ENCODE data around the gene ISG20L2. TPM values are rescaled to one million over a fixed set of nuclear protein-coding genes. Genes with fewer than 3 reads are reported as not detected.
"Not testable (repeated sequence)": the region's sequence is repeated elsewhere in the genome, so short reads cannot be mapped to it uniquely, and the experiment has no call there.

ISG20L2 gene
- total RNA-seq, 2 experiments from 2014 or later: 40.6 to 44.5 TPM

GRCh38 chr1:156760796-156761104, 32.2 kb upstream of the ISG20L2 start:
- no peak overlapping the region for H3K27ac Mint-ChIP-seq
- ChIA-PET POLR2A (interaction anchor here (0.9 to 1.0 kb wide), 2 partner anchors 18 to 47 kb away, joined by 3 to 4 read pairs; no protein-coding TSS in a partner anchor), CTCF (interaction anchor here (0.9 to 1.3 kb wide), 2 partner anchors 32 to 35 kb away, joined by 3 to 6 read pairs; partner anchors contain the start of genes ISG20L2 and METTL25B)
- TF ChIP-seq CTCF (IDR thresholded peaks at IDR 0.05): no peak
- ATAC-seq (no peak), DNase-seq (no peak)
- no peak overlapping the region for H3K4me3 Mint-ChIP-seq
- no peaks in the 10 kb centered on the region for H3K36me3 Mint-ChIP-seq (ENCODE audit: low read depth)
- intact Hi-C loops (cut with micrococcal nuclease): no loop called here
- no peaks in the 10 kb centered on the region for H3K9me3 Mint-ChIP-seq
- H3K27me3 Mint-ChIP-seq: no peaks in the 10 kb centered on the region
- H3K4me1 Mint-ChIP-seq (ENCODE audit: low read depth): peaks cover 3% of the 10 kb centered on the region

- intact Hi-C loops (cut with micrococcal nuclease): no loop called here
- H3K9me3 Mint-ChIP-seq: no peaks in the 10 kb centered on the region
- no peaks in the 10 kb centered on the region for H3K27me3 Mint-ChIP-seq
- H3K4me3 Mint-ChIP-seq: no peak overlapping the region
- no peak for TF ChIP-seq CTCF (IDR thresholded peaks at IDR 0.05)
- peaks cover 5% of the 10 kb centered on the region for H3K4me1 Mint-ChIP-seq (ENCODE audit: low read depth)
- DNase-seq (no peak), ATAC-seq (no peak)
- no peaks in the 10 kb centered on the region for H3K36me3 Mint-ChIP-seq (ENCODE audit: low read depth)
- POLR2A ChIA-PET: interaction anchor here (0.9 to 1.1 kb wide), 3 partner anchors 10 to 48 kb away, joined by 3 to 4 read pairs (median 3); no protein-coding TSS in a partner anchor
- no peak overlapping the region for H3K27ac Mint-ChIP-seq
- CTCF ChIA-PET: interaction anchor here (0.9 to 1.3 kb wide), 2 partner anchors 32 to 34 kb away, joined by 3 to 6 read pairs; partner anchors contain the start of genes ISG20L2 and METTL25B
Observed at GRCh38 chr1:156760092-156760795, 31.7 kb upstream of the ISG20L2 start.

DNA sequence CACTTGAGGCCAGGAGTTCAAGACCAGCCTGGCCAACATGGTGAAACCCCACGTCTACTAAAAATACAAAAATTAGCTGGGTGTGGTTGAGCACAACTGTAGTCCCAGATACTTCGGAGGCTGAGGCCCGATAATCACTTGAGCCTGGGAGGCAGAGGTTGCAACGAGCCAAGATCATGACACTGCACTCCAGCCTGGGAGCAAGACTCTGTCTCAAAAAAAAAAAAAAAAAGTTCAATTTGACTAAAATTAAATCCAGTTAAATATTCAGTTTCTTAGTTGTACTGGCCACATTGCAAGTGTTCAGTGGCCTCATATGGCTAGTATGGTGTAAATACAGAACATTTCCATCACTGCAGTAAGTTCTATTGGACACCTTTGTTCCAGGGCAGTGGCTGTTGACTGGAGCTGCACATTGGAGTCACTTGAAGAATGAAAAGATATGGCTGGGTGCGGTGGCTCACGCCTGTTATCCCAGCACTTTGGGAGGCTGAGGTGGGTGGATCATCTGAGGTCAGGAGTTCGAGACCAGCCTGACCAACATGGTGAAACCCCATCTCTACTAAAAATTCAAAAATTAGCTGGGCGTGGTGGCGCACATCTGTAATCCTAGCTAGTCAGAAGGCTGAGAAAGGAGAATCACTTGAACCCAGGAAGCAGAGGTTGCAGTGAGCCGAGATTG, 29.1 kb upstream of the ISG20L2 start:
- DNase-seq; H3K27ac Mint-ChIP-seq; POLR2A ChIA-PET; H3K27me3 Mint-ChIP-seq; H3K4me1 Mint-ChIP-seq (ENCODE audit: low read depth); ATAC-seq; H3K4me3 Mint-ChIP-seq; H3K36me3 Mint-ChIP-seq (ENCODE audit: low read depth); H3K9me3 Mint-ChIP-seq: not testable (repeated sequence)
- intact Hi-C loops (cut with micrococcal nuclease): loop anchor here (10.0 kb wide), 1 partner anchor 253 kb away; the partner anchor contains the start of gene MEF2D
- CTCF ChIA-PET: interaction anchor here (1.4 to 3.6 kb wide), 4 partner anchors 12 to 102 kb away, joined by 3 to 23 read pairs (median 4); no protein-coding TSS in a partner anchor

DNA sequence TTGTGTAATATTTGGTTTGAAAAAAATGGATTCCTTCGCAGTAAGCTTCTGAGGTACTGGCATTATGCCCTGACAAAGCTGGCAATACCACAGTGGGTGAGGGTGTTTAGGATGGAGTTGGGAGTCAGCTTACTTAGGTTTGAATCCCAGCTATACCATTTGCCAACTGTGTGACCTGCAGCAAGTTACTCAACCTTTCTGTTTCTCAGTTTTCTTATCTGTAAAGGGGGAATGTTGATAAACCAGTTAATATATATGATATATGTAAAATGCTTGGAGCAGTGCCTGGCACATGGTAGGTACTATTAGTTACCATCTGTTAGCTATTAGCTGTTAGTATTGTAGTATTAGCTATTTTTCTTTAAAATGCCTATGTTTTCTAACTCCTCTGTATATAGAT, 27.8 kb upstream of the ISG20L2 start:
- Mint-ChIP-seq H3K4me1 (ENCODE audit: low read depth) (peaks cover 8% of the 10 kb centered on the region), H3K27ac (no peak overlapping the region), H3K36me3 (ENCODE audit: low read depth) (no peaks in the 10 kb centered on the region), H3K4me3 (no peak overlapping the region), H3K27me3 (no peaks in the 10 kb centered on the region), H3K9me3 (no peaks in the 10 kb centered on the region)
- ChIA-PET POLR2A (interaction anchor here (1.0 to 1.7 kb wide), 3 partner anchors 8 to 16 kb away, joined by 5 read pairs; partner anchors contain the start of gene MRPL24), CTCF (interaction anchor here (1.0 to 3.6 kb wide), 8 partner anchors 11 to 130 kb away, joined by 3 to 23 read pairs (median 4); partner anchors contain the start of gene PRCC)
- no peak for DNase-seq
- no peak for TF ChIP-seq CTCF (IDR thresholded peaks at IDR 0.05)
- intact Hi-C loops (cut with micrococcal nuclease): loop anchor here (10.0 kb wide), 1 partner anchor 252 kb away; the partner anchor contains the start of gene MEF2D
- ATAC-seq: no peak

GRCh38 chr1:156755527-156755950, 27.0 kb upstream of the ISG20L2 start:
- Mint-ChIP-seq H3K4me1 (ENCODE audit: low read depth) (peaks cover 8% of the 10 kb centered on the region), H3K27ac (no peak overlapping the region), H3K36me3 (ENCODE audit: low read depth) (peaks cover 2% of the 10 kb centered on the region), H3K9me3 (no peaks in the 10 kb centered on the region), H3K27me3 (no peaks in the 10 kb centered on the region), H3K4me3 (no peak overlapping the region)
- CTCF ChIA-PET: interaction anchor here (1.3 to 6.6 kb wide), 5 partner anchors 12 to 66 kb away, joined by 4 to 80 read pairs (median 7); partner anchors contain the start of genes ISG20L2, METTL25B and PRCC
- no peak for ATAC-seq
- intact Hi-C loops (cut with micrococcal nuclease): loop anchor here (10.0 kb wide), 1 partner anchor 251 kb away; the partner anchor contains the start of gene MEF2D
- POLR2A ChIA-PET: interaction anchor here (1.1 to 1.7 kb wide), 2 partner anchors 8 to 15 kb away, joined by 5 read pairs; partner anchors contain the start of gene MRPL24
- DNase-seq: no peak
- no peak for TF ChIP-seq CTCF (IDR thresholded peaks at IDR 0.05)
